GM10248 (cell line): ENCODE measurements around the gene PSMG4.

Experiments used
- CTCF ChIA-PET: fragments of 300-600 bp; sonication (Branson Sonifier 250); formaldehyde crosslinking; extraction: SDS; loops from one replicate; lab custom pipeline; 2021; ENCODE audit warnings: antibody characterized with exemption; lab: Yijun Ruan, JAX
- POLR2A ChIA-PET: fragments of 350-650 bp; sonication (Branson Sonifier 250); formaldehyde crosslinking; extraction: SDS; loops from one replicate; lab custom pipeline; 2020; ENCODE audit warnings: antibody characterized with exemption; lab: Yijun Ruan, JAX
- DNase-seq: peaks from one replicate; pipeline ENCODE4 v3.0.0; 2012; ENCODE audit errors: extremely low spot score
- TF ChIP-seq, protein P1 (sequence below): IDR thresholded peaks from 2 replicates; pipeline ENCODE4 v1.5.1; 2012; ENCODE audit warnings: mild to moderate bottlenecking, low read depth; ENCODE audit errors: extremely low read depth, missing control alignments, control extremely low read depth

Gene PSMG4

DNA sequence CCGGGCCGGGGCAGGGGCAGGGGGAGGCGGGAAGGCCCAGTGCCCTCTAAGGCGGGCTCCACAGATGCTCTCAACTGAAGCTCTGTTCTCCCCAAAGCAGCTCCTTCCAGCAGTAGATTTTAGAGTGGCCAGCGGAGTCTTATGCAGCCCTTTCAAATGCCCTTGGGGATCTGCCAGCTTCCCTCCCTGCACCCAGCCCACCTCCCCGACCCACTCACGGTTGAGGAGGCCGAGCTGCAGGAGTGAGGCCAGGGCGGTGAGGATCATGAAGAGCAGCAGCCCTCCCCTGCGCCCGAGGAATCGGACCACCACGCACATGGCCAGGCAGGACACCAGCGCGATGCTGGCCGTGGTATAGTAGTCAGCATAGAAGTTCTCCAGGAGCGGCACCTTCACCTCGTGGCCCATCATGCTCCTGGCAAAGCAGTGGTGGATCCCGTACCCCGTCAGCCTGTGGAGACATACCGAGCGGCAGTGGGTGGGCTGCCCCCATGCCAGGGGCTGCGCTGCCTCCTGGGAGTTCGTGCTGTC, 28.0 kb downstream of the PSMG4 start:
- POLR2A ChIA-PET: no interaction called here
- DNase-seq: no peak
- CTCF ChIA-PET: interaction anchor here (0.7 to 8.3 kb wide), 3 partner anchors 11 to 444 kb away, joined by 3 to 112 read pairs (median 4); no protein-coding TSS in a partner anchor
- TF ChIP-seq, protein P1, sequence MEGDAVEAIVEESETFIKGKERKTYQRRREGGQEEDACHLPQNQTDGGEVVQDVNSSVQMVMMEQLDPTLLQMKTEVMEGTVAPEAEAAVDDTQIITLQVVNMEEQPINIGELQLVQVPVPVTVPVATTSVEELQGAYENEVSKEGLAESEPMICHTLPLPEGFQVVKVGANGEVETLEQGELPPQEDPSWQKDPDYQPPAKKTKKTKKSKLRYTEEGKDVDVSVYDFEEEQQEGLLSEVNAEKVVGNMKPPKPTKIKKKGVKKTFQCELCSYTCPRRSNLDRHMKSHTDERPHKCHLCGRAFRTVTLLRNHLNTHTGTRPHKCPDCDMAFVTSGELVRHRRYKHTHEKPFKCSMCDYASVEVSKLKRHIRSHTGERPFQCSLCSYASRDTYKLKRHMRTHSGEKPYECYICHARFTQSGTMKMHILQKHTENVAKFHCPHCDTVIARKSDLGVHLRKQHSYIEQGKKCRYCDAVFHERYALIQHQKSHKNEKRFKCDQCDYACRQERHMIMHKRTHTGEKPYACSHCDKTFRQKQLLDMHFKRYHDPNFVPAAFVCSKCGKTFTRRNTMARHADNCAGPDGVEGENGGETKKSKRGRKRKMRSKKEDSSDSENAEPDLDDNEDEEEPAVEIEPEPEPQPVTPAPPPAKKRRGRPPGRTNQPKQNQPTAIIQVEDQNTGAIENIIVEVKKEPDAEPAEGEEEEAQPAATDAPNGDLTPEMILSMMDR: no peak

DNA sequence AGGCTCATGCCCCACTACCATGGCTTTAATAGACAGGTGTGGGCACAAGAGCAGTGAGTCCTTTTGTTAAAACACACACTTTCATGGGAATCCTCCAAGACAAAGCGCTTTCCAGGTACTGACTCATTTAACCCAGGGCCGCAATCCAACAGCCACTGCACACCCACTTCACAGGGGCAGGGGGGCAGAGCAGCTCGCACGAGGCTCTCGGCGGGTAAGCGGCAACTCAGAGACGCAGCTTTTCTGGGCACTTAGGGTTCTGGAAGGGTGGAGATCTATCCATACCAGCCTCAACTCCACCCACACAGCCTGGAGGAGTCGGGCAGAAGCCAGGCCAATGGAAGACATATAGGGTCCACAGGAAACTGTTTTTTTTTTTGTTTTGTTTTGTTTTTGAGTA, 28.6 kb downstream of the PSMG4 start:
- DNase-seq: no peak
- ChIA-PET CTCF (interaction anchor here (0.7 kb wide), 1 partner anchor 12 kb away, joined by 3 read pairs; no protein-coding TSS in a partner anchor), POLR2A (no interaction called here)
- TF ChIP-seq, protein P1: no peak

DNA sequence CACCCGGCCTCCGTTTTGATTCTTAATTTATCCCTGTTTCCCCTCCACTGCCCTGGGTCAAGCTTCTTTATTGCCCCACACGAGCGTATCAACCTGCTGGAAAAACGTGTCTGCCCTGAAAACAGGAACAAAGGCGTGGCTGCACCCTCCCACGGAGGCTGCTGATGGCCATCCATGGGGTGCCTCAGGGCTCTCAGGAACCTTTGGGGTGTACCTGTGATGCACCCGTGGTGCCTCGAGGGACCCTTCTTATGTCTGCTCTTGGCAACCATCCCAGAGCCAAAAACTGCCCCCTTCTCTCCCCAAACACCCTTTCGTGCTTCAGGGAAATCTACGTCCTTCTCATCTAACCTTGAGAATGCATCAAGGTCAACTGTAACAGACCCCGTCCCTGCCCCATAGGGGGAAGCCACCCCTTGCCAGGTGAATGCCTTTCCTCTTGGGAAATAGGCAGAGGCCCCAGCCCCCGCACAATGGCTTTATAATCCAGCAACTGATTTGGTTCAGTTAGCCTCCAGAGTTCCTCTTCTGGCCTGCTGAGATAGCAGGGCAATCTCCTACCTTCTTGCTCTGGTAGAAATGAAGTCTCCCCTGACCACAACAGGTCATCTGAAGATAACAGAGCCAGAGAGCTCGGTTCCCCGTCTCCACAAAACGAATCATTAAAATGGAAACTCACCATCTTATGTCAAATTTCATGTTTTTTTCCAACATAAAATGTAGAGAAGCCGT, 29.4 kb downstream of the PSMG4 start:
- TF ChIP-seq, protein P1: no peak
- POLR2A ChIA-PET: interaction anchor here (0.6 kb wide), 1 partner anchor 12 kb away, joined by 6 read pairs; no protein-coding TSS in a partner anchor
- CTCF ChIA-PET: no interaction called here
- DNase-seq: no peak

DNA sequence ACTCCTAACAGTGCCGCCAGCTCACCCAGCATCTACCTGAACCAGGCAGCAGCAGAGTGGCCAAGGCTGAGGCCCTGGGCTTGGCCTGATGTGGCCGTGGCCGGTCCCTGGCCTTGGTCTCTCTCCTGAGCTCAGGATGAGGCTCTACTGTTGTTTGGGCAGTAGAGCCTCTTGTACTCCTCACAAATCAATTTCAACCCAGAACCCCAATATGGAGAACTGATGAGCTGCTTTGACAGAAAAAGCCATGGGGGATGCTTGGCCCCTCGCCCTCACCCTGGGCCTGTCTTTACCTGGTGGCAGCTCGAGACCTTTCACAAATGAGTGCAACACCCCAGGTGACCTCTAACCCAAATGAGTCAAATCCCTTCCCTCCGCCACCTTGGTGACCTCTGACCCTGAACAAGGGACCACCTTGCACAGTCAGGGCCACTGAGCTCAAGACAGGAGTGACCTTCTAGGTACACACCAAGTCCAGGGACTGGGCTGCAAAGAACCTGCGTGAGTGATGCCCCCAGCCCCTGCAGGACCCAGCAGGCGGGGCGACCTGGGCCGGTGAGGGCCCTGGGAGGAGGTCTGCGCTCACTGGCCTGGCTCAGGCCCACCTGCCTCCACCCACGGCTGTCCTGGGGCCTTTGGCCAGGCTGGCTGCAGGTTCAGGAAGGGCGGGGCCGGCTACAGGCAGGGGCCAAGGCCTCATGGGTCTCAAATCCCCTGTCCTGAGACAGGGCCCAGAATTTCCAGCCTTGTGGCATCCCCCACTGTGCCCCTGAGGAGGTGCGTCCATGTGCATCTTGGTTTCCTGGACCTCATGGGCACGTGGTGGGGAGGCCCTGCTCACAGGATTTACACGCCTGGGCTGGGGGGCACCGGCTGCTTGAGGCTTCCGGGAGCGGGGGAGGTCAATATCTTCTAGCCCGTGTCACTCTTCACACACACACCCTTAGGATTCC, 30.2 kb downstream of the PSMG4 start:
- TF ChIP-seq, protein P1: no peak
- ChIA-PET CTCF (no interaction called here), POLR2A (interaction anchor here (0.6 kb wide), 1 partner anchor 12 kb away, joined by 6 read pairs; no protein-coding TSS in a partner anchor)
- no peak for DNase-seq

DNA sequence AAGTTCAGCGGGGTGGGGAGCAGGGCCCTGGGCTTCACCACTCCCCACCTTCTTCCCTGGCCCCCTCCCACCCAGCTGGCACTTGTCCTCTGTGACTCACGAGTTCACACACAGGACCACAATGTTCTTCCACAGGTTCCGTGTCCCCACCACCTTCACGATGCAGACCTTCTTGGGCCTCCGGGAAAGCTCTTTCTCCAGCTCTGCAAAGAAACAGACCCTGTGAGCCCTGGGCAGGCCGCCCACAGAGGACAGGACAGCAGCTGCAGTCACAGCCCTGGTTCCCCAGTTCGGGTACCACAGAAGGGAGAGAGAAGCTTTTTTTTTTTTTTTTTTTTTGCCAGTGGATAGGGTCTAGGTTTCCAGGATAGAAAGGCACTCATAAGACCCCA, 30.9 kb downstream of the PSMG4 start:
- ChIA-PET POLR2A (no interaction called here), CTCF (no interaction called here)
- TF ChIP-seq, protein P1: no peak
- no peak for DNase-seq
